ENCODE data around the gene FURIN. TPM values are rescaled to one million over a fixed set of nuclear protein-coding genes. Genes with fewer than 3 reads are reported as not detected.
"Not testable (repeated sequence)": the region's sequence is repeated elsewhere in the genome, so short reads cannot be mapped to it uniquely, and the experiment has no call there.

The FURIN gene
- total and polyA plus RNA-seq, 4 experiments from 2014 or later, result 1.6 to 40.3 (median 24.4) TPM

- no peaks in the 10 kb centered on the region for H3K27me3 ChIP-seq (ENCODE audit: insufficient read depth, low read length)
- Mint-ChIP-seq H3K27ac (peak overlapping the region; percentile 22 to 94 (median 92)), H3K4me3 (peak overlapping the region; percentile 86 to 89 (median 88)), H3K4me1 (peaks cover 23 to 51% (median 39%) of the 10 kb centered on the region in 4 donors), H3K27me3 (no peaks in the 10 kb centered on the region), H3K9me3 (no peaks in the 10 kb centered on the region), H3K36me3 (peaks cover 11 to 35% of the 10 kb centered on the region in 2 donors)
- intact Hi-C loops (cut with micrococcal nuclease), result no loop called here
- no peak for DNase-seq
- CTCF ChIA-PET (ENCODE audit: partially characterized antibody), result interaction anchor here (1.3 to 2.6 kb wide), 2 partner anchors 12 to 52 kb away, joined by 3 to 19 read pairs; no protein-coding TSS in a partner anchor
- H3K4me1 ChIP-seq (ENCODE audit: insufficient read depth, low read length), result peaks cover 46% of the 10 kb centered on the region
- H3K9me3 ChIP-seq (ENCODE audit: control insufficient read depth in 1 of 2, low read length in 2 of 2), result no peaks in the 10 kb centered on the region
- POLR2A ChIA-PET (ENCODE audit: partially characterized antibody), result interaction anchor here (0.9 to 2.0 kb wide), 3 partner anchors 8 to 157 kb away, joined by 3 to 12 read pairs (median 12); partner anchors contain the start of genes BLM and MAN2A2
- peak overlapping the region; percentile 60 for H3K27ac ChIP-seq (ENCODE audit: low read depth, low read length)
- no peak overlapping the region for H3K4me3 ChIP-seq (ENCODE audit: low read length in 2 of 2)
- H3K36me3 ChIP-seq (ENCODE audit: insufficient read depth, low read length), result peaks cover 21% of the 10 kb centered on the region
These were observed 5.2 kb downstream of the FURIN start for GRCh38 chr15:90873488-90873997.

- Mint-ChIP-seq H3K27me3 (no peaks in the 10 kb centered on the region), H3K4me1 (peaks cover 22 to 46% (median 37%) of the 10 kb centered on the region in 4 donors), H3K4me3 (peak overlapping the region; percentile 8 to 89 (median 87)), H3K27ac (peak overlapping the region in 5 of 7 donors; percentile 37 to 94 (median 57)), H3K9me3 (no peaks in the 10 kb centered on the region), H3K36me3 (peaks cover 13 to 41% of the 10 kb centered on the region in 2 donors)
- Histone ChIP-seq H3K4me3 (ENCODE audit: low read length in 2 of 2) (no peak overlapping the region), H3K36me3 (ENCODE audit: insufficient read depth, low read length) (peaks cover 27% of the 10 kb centered on the region), H3K4me1 (ENCODE audit: insufficient read depth, low read length) (peaks cover 44% of the 10 kb centered on the region), H3K27ac (ENCODE audit: low read depth, low read length) (no peak overlapping the region), H3K27me3 (ENCODE audit: insufficient read depth, low read length) (no peaks in the 10 kb centered on the region), H3K9me3 (ENCODE audit: control insufficient read depth in 1 of 2, low read length in 2 of 2) (no peaks in the 10 kb centered on the region)
- POLR2A ChIA-PET (ENCODE audit: partially characterized antibody), result interaction anchor here (0.9 to 2.0 kb wide), 3 partner anchors 8 to 157 kb away, joined by 3 to 12 read pairs (median 12); partner anchors contain the start of genes BLM and MAN2A2
- intact Hi-C loops (cut with micrococcal nuclease), result no loop called here
- CTCF ChIA-PET (ENCODE audit: partially characterized antibody), result interaction anchor here (1.3 to 2.6 kb wide), 2 partner anchors 12 to 52 kb away, joined by 3 to 19 read pairs; no protein-coding TSS in a partner anchor
- no peak for DNase-seq
These were observed 5.7 kb downstream of the FURIN start for GRCh38 chr15:90873998-90874605.

GRCh38 chr15:90874986-90875385 is 6.6 kb downstream of the FURIN start:
- peak overlapping the region in 3 of 7 donors; percentile 17 to 94 (median 80) for H3K27ac Mint-ChIP-seq
- intact Hi-C loops (cut with micrococcal nuclease); H3K9me3 ChIP-seq (ENCODE audit: control insufficient read depth in 1 of 2, low read length in 2 of 2); H3K27me3 ChIP-seq (ENCODE audit: insufficient read depth, low read length); H3K27me3 Mint-ChIP-seq; POLR2A ChIA-PET (ENCODE audit: partially characterized antibody); H3K4me3 ChIP-seq (ENCODE audit: low read length in 2 of 2); H3K27ac ChIP-seq (ENCODE audit: low read depth, low read length); H3K4me3 Mint-ChIP-seq; DNase-seq; H3K9me3 Mint-ChIP-seq: not testable (repeated sequence)
- Histone ChIP-seq H3K4me1 (ENCODE audit: insufficient read depth, low read length) (peaks cover 35% of the 10 kb centered on the region), H3K36me3 (ENCODE audit: insufficient read depth, low read length) (peaks cover 33% of the 10 kb centered on the region)
- peaks cover 17 to 37% (median 30%) of the 10 kb centered on the region in 4 donors for H3K4me1 Mint-ChIP-seq
- CTCF ChIA-PET (ENCODE audit: partially characterized antibody), result interaction anchor here (1.3 to 2.6 kb wide), 3 partner anchors 11 to 53 kb away, joined by 3 to 19 read pairs (median 8); no protein-coding TSS in a partner anchor
- peaks cover 16 to 48% of the 10 kb centered on the region in 2 donors for H3K36me3 Mint-ChIP-seq

GRCh38 chr15:90875549-90875981 is 7.2 kb downstream of the FURIN start:
- CTCF ChIA-PET (ENCODE audit: partially characterized antibody), result interaction anchor here (0.6 to 1.9 kb wide), 2 partner anchors 10 to 207 kb away, joined by 4 to 8 read pairs; no protein-coding TSS in a partner anchor
- intact Hi-C loops (cut with micrococcal nuclease), result no loop called here

GRCh38 chr15:90876046-90876445 is 7.7 kb downstream of the FURIN start:
- Histone ChIP-seq H3K4me3 (ENCODE audit: low read length in 2 of 2) (no peak overlapping the region), H3K9me3 (ENCODE audit: control insufficient read depth in 1 of 2, low read length in 2 of 2) (no peaks in the 10 kb centered on the region), H3K36me3 (ENCODE audit: insufficient read depth, low read length) (peaks cover 43% of the 10 kb centered on the region), H3K27me3 (ENCODE audit: insufficient read depth, low read length) (no peaks in the 10 kb centered on the region), H3K4me1 (ENCODE audit: insufficient read depth, low read length) (peaks cover 26% of the 10 kb centered on the region), H3K27ac (ENCODE audit: low read depth, low read length) (no peak overlapping the region)
- H3K27me3 Mint-ChIP-seq, result no peaks in the 10 kb centered on the region
- H3K4me3 Mint-ChIP-seq, result no peak overlapping the region
- no peaks in the 10 kb centered on the region for H3K9me3 Mint-ChIP-seq
- H3K36me3 Mint-ChIP-seq, result peaks cover 16 to 51% of the 10 kb centered on the region in 2 donors
- peaks cover 9 to 26% (median 20%) of the 10 kb centered on the region in 4 donors for H3K4me1 Mint-ChIP-seq
- intact Hi-C loops (cut with micrococcal nuclease), result no loop called here
- DNase-seq, result no peak
- ChIA-PET POLR2A (ENCODE audit: partially characterized antibody) (no interaction called here), CTCF (ENCODE audit: partially characterized antibody) (interaction anchor here (0.6 to 1.9 kb wide), 2 partner anchors 10 to 207 kb away, joined by 4 to 8 read pairs; no protein-coding TSS in a partner anchor)
- peak overlapping the region in 1 of 7 donors; percentile 74 for H3K27ac Mint-ChIP-seq

More at GRCh38 chr15:90875549-90875981, 7.2 kb downstream of the FURIN start:
- no peaks in the 10 kb centered on the region for H3K9me3 ChIP-seq (ENCODE audit: control insufficient read depth in 1 of 2, low read length in 2 of 2)
- Mint-ChIP-seq H3K4me3 (no peak overlapping the region), H3K27ac (peak overlapping the region in 3 of 7 donors; percentile 17 to 74 (median 22)), H3K27me3 (no peaks in the 10 kb centered on the region), H3K9me3 (no peaks in the 10 kb centered on the region), H3K36me3 (peaks cover 16 to 50% of the 10 kb centered on the region in 2 donors), H3K4me1 (peaks cover 11 to 31% (median 24%) of the 10 kb centered on the region in 4 donors)
- POLR2A ChIA-PET (ENCODE audit: partially characterized antibody), result no interaction called here
- H3K36me3 ChIP-seq (ENCODE audit: insufficient read depth, low read length), result peaks cover 38% of the 10 kb centered on the region
- no peak for DNase-seq
- H3K27me3 ChIP-seq (ENCODE audit: insufficient read depth, low read length), result no peaks in the 10 kb centered on the region
- H3K27ac ChIP-seq (ENCODE audit: low read depth, low read length), result no peak overlapping the region
- peaks cover 29% of the 10 kb centered on the region for H3K4me1 ChIP-seq (ENCODE audit: insufficient read depth, low read length)
- H3K4me3 ChIP-seq (ENCODE audit: low read length in 2 of 2), result no peak overlapping the region

GRCh38 chr15:90876512-90877170 is 8.3 kb downstream of the FURIN start:
- Mint-ChIP-seq H3K27ac (peak overlapping the region in 2 of 7 donors; percentile 56 to 57), H3K4me1 (peaks cover 9 to 25% (median 20%) of the 10 kb centered on the region in 4 donors), H3K27me3 (no peaks in the 10 kb centered on the region), H3K4me3 (no peak overlapping the region), H3K9me3 (no peaks in the 10 kb centered on the region), H3K36me3 (peaks cover 16 to 53% of the 10 kb centered on the region in 2 donors)
- no peak for DNase-seq
- Histone ChIP-seq H3K36me3 (ENCODE audit: insufficient read depth, low read length) (peaks cover 44% of the 10 kb centered on the region), H3K9me3 (ENCODE audit: control insufficient read depth in 1 of 2, low read length in 2 of 2) (no peaks in the 10 kb centered on the region), H3K27ac (ENCODE audit: low read depth, low read length) (no peak overlapping the region), H3K4me1 (ENCODE audit: insufficient read depth, low read length) (peaks cover 26% of the 10 kb centered on the region), H3K4me3 (ENCODE audit: low read length in 2 of 2) (no peak overlapping the region), H3K27me3 (ENCODE audit: insufficient read depth, low read length) (no peaks in the 10 kb centered on the region)
- ChIA-PET POLR2A (ENCODE audit: partially characterized antibody) (no interaction called here), CTCF (ENCODE audit: partially characterized antibody) (interaction anchor here (1.9 kb wide), 1 partner anchor 9 kb away, joined by 8 read pairs; no protein-coding TSS in a partner anchor)
- intact Hi-C loops (cut with micrococcal nuclease), result no loop called here

GRCh38 chr15:90877315-90877714 is 8.9 kb downstream of the FURIN start:
- Mint-ChIP-seq H3K36me3 (peaks cover 16 to 54% of the 10 kb centered on the region in 2 donors), H3K9me3 (no peaks in the 10 kb centered on the region), H3K4me1 (peaks cover 8 to 23% (median 18%) of the 10 kb centered on the region in 4 donors), H3K27me3 (no peaks in the 10 kb centered on the region), H3K4me3 (no peak overlapping the region), H3K27ac (peak overlapping the region in 3 of 7 donors; percentile 53 to 65 (median 57))
- ChIA-PET POLR2A (ENCODE audit: partially characterized antibody) (no interaction called here), CTCF (ENCODE audit: partially characterized antibody) (no interaction called here)
- DNase-seq, result no peak
- intact Hi-C loops (cut with micrococcal nuclease), result no loop called here
- no peak overlapping the region for H3K27ac ChIP-seq (ENCODE audit: low read depth, low read length)
- no peaks in the 10 kb centered on the region for H3K9me3 ChIP-seq (ENCODE audit: control insufficient read depth in 1 of 2, low read length in 2 of 2)
- no peaks in the 10 kb centered on the region for H3K27me3 ChIP-seq (ENCODE audit: insufficient read depth, low read length)
- H3K4me1 ChIP-seq (ENCODE audit: insufficient read depth, low read length), result peaks cover 22% of the 10 kb centered on the region
- H3K4me3 ChIP-seq (ENCODE audit: low read length in 2 of 2), result no peak overlapping the region
- peaks cover 44% of the 10 kb centered on the region for H3K36me3 ChIP-seq (ENCODE audit: insufficient read depth, low read length)

Measured in CD4-positive, alpha-beta memory T cell (primary cell).